Measurements from ENCODE around the gene ANKLE1. TPM values are rescaled to one million over a fixed set of nuclear protein-coding genes. Genes with fewer than 3 reads are reported as not detected.

ANKLE1 gene
- total and polyA plus RNA-seq, 10 of the 15 experiments (the other 5 are each of a cell fraction or from before 2014, with no cell fraction given): 2.2 to 17.9 (median 10.9) TPM

- no peak for TF ChIP-seq PBX3 (IDR thresholded peaks at IDR 0.05; ENCODE audit: insufficient replicate concordance, low read depth, low read length)
- no peak for TF ChIP-seq HDGF (IDR thresholded peaks at IDR 0.05)
- TF ChIP-seq SUZ12 (IDR thresholded peaks at IDR 0.05; ENCODE audit: unreplicated experiment): no peak
- no peak for TF ChIP-seq BCL3 (IDR thresholded peaks at IDR 0.05; ENCODE audit: borderline replicate concordance, insufficient read depth, low read depth, low read length, poor library complexity, severe bottlenecking)
- TF ChIP-seq RFX5 (IDR thresholded peaks at IDR 0.05; ENCODE audit: low read depth, low read length): no peak
- no peak for TF ChIP-seq ZNF217 (IDR thresholded peaks at IDR 0.05)
- TF ChIP-seq RBBP5 (conservative IDR thresholded peaks at IDR 0.05): no peak
- TF ChIP-seq TAF1 (IDR thresholded peaks at IDR 0.05; ENCODE audit: borderline replicate concordance, low read depth, low read length): no peak
- TF ChIP-seq ZNF207 (IDR thresholded peaks at IDR 0.05; ENCODE audit: borderline replicate concordance): no peak
Measured at GRCh38 chr19:17240062-17240752, 41.5 kb upstream of the ANKLE1 start (continued).

Measured in GM12878 (cell line).